Stimulated activated CD4-positive, alpha-beta T cell treated with anti-CD3 and anti-CD28 coated beads, Interleukin-15, amount 100 ng/mL, for 24 hours (primary cell): ENCODE measurements around the gene LINC00632.
A peak's percentile ranks its signal among the peaks of the same experiment; 100 is the strongest.

ENCODE experiments used
- DNase-seq: peaks from one replicate; pipeline ENCODE4 v3.0.0-alpha.2; 2020

LINC00632 gene

DNA sequence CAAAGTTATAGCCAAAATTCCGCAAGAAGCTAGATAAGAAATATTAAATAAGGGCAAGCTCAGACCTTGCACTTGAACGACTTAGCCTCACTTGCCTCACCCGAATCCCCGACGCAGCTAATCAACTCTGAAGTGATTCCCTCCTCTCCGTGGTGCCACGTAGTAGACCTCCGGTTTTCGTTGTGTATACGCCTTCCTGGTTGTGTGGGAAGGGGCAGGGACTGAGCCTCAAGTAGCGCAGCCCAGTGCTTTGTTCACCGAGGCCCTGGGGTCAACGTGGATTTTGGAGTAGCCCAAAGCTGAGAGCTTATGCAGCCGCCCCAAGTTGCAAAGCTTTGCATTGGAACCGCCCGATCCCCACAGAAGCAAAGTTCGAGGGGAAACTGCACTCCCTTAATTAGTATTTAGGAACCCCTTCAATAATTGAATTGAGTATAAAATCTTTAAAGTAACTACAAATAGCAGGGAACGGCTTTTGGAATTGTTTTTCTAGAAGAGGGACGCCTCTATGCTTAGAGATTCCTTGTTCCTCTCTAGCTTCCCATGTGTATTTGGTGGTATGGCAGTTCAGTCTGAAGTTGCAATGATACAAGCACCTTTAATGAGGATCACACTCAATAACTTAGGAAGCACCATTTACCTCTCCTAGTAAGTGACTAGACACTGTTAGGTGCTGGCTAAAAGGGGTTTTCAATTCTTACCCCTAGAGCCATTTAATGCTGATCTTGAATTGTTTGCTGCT is 55.7 kb downstream of the LINC00632 start:
- DNase-seq: peak; percentile 3

DNA sequence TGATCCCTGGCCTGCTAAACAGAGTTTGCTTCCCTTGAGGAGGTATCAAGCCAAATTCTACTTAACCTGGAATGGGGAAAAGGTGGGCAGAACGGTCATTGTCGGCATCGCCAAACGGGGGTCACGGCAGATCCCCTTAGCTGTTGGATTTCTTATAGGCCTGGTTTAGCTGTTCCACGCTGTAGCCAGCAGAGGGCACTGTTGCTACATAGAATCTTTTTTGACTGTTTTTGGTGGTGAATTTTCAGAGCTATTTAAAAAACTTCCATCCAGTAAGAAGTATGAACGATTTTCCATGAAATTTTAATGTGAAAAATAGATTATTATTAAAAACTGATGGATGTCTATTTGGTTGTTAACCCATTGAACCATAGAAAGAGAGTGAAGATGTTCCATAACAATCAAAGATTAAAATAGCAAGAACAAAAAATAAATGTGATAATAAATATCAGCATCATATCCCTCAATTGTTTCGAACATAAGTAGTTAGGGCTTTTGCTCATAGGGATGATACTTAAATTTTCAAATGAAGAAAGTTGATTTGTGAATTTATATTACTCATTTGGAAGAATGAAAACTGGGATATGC is 56.6 kb downstream of the LINC00632 start:
- peak; percentile 42 for DNase-seq

DNA sequence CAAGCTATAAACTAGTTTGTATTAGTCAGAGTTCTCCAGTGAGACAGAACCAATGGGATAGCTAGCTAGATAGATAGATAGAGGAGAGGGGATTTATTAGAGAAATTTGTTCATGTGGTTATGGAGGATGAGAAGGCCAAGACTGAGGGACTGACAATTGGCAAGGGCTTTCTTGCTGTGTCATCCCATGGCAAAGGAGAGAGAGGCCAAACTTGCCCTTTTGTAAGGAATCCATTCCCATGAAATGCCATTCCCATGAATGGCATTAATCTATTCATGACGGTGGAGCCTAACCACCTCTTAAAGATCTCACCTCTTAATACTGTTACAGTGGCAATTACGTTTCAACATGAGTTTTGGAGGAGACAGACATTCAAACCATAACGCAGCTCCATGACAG is 58.1 kb downstream of the LINC00632 start:
- DNase-seq: no peak

DNA sequence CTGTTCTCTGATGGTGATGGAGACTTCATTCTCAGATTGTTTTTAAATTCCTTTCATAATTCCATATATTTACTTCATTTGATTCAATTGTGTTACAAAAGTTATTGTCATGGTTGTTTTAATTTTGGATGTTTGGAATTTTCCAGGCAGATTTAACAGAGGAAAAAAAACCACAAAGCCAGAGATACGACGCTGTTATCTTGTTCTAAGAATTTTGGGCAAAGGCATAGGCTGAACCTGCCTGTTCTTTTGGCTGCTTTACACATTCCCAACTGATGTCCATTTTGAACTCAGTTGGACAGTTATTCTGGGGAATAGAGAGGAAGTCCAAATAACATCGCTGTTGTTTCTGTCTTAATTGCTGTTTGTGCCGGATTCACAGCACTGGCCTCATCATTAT is 65.7 kb downstream of the LINC00632 start:
- DNase-seq: no peak

DNA sequence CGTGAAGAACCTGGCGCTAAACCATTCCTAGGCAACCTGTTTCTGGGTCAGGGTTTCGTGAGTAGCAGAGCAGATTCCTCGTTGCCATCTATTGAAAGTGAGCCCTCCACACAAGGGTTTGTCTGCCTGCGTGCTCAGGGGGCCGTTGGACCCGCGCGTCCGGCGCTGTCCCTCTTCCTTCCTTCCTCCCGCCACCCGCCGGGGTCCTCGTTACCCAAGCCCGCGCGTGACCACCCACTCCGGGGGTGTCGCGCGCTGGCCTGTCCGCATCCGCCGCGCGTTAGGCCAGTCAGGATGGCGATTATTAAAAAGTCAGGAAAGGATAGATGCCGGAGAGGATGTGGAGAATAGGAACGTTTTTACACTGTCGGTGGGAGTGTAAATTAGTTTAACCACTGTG is 66.8 kb downstream of the LINC00632 start:
- no peak for DNase-seq

DNA sequence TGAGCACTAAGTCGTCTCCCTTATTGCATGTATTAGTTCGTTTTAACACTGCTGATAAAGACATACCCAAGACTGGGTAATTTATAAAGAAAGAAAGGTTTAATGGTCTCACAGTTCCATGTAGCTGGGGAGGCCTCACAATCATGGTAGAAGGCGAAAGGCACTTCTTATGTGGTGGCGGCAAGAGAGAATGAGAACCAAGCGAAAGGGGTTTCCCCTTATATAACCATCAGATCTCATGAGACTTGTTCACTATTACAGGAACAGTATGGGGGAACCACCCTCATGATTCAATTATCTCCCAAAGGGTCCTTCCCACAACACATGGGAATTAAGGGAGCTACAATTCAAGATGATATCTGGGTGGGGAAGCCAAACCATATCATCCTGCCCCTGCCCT is 85.1 kb downstream of the LINC00632 start:
- no peak for DNase-seq

DNA sequence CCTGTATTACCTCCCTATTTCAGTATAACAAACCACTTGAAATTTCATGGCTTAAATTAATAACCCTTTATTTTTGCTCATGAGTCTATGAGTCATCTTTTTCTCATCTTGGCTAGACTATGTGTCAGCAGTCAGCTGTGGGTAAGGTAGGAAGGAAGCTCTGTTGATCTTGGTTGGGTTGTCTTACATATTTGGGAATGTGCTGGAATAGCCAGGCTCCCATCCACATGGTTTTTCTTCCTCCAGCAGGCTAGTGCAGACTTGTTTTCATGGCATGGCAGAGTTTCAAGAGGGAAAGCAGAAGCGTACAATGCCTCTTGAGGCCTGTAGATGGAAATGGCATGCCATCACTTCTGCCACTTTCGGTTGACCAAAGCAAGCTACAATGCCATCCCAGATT is 89.7 kb downstream of the LINC00632 start:
- DNase-seq: no peak

DNA sequence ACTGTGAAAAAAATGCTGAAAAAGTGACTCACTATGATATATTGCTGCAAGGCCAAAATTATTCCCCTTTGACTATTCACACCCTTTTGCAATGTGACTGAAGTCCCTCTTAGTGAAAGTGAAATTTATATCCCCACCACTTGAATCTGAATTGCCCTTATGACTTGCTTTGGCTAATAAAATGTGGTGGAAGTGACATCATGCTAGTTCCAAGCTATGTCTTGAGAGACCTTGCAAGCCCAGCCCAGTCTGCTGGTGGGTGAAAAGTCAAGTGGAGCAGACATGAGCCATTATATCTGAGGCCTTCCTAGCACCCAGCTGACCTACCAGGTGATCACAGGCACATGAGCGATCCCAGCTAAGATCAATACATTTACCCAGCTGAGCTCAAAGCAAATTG is 94.7 kb downstream of the LINC00632 start:
- no peak for DNase-seq

DNA sequence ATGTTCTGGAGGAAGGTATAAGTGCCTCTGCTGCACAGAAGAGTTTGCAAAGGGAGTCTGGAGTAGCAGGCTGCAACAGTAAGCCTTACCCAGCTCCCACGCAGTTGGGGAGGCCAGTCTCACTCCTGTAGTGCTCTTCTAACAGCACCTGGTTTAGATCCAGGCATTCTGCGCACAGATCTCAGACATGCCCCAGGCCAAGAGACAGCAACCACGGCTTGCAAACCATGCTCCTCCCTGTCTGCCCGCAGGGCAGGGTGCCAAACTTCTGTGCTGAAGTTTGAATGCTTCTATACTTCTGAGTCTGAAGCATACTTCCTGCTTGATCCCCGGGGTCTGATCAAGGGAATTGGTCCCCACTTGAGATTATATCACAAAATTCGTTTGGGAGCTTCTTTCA is 106.3 kb downstream of the LINC00632 start:
- no peak for DNase-seq

DNA sequence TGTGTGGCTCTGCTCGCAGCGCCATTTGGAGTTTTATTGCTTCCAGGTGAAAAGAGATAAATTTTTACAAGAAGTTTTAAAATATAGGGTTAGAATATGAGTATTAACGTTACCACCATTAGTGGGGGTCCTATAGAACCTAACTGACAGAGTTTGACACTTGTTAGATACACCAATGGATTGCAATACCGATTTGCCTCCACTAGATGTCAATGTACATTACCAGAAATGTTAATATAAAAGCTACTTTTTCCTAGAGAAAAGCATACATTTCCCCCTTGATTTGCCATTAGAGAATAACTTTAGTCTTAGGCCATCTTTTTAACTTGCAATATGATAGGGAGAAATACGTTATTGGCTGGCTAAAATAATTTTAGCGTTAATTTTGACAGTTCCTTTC is 108.4 kb downstream of the LINC00632 start:
- no peak for DNase-seq

DNA sequence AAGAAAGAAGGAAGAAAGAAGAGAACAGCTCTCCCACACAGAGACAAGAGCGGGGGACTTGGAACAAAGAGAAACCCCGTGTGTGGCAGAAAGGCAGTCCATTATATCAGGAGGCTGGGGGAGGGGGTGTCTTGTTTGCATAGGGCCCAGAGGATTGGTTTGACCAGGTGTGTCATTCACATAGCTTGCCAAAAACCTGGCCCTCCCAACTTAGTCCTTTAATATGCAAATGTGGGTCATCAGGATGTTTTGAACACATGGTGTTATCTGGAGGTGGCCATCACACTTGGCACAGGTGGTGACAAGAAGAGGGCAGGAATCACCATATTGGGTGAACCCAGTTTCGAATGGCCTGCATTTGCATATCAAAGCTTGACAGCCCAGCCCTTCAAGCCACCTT is 111.7 kb downstream of the LINC00632 start:
- no peak for DNase-seq

DNA sequence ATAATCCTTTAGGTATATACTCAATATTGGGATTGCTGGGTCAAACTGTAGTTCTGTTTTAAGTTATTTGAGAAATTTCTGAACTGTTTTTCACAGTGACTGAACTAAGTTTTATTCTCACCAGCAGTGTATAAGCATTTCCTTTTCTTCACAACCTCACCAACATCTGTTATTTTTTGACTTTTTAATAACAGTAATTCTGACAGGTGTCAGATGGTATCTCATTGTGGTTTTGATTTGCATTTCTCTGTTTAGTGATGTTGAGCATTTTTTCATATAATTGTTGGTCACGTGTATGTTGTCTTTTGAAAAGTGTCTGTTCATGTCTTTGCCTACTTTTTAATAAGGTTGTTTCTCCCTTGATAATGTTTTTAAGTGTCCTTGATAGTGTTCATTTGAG is 112.6 kb downstream of the LINC00632 start:
- DNase-seq: no peak

DNA sequence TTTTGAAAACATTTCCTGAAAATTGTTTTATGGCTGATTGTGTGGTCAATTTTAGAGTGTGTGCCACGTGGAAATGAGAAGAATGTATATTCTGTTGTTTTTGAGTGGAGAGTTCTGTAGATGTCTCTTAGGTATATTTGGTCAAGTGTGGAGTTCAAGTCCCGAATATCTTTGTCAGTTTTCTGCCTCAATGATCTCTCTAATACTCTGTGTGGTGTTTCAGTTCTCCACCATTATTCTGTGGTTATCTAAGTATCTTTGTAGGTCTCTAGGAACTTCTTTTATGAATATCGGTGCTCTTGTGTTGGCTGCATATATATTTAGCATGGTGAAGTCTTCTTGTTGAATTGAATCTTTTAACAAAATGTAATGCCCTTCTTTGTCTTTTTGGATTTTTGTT is 113.3 kb downstream of the LINC00632 start:
- no peak for DNase-seq

DNA sequence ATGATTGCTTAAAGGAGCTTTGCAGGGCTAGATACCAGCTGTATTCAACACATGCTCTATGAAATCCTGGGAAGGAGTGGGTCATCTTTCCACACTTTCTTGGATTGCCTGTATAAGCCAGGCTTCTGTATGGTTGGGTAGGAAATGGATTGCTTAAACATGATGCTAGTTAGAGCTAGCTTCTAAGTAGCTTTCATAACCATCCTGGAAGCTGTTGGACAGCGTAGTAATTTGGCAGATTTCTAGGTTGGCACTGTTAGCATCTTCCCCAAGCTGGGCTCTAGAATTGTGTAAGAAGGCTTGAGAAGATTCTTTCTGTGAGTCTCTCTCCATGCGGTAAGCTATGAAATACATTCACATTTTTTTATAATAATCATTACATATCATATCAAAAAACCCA is 127.3 kb downstream of the LINC00632 start:
- no peak for DNase-seq
